GM19438 (cell line): ENCODE data around the gene GDPD2.
"Not testable (repeated sequence)": the region's sequence is repeated elsewhere in the genome, so short reads cannot be mapped to it uniquely, and the experiment has no call there.

ENCODE experiments used
- ATAC-seq: cut with Tn5 transposase; IDR thresholded peaks from one replicate; pipeline ENCODE4 v1.9.1; 2021; ENCODE audit warnings: low read depth; ENCODE audit not compliant: unreplicated experiment

The GDPD2 gene, protein sequence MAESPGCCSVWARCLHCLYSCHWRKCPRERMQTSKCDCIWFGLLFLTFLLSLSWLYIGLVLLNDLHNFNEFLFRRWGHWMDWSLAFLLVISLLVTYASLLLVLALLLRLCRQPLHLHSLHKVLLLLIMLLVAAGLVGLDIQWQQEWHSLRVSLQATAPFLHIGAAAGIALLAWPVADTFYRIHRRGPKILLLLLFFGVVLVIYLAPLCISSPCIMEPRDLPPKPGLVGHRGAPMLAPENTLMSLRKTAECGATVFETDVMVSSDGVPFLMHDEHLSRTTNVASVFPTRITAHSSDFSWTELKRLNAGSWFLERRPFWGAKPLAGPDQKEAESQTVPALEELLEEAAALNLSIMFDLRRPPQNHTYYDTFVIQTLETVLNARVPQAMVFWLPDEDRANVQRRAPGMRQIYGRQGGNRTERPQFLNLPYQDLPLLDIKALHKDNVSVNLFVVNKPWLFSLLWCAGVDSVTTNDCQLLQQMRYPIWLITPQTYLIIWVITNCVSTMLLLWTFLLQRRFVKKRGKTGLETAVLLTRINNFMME

DNA sequence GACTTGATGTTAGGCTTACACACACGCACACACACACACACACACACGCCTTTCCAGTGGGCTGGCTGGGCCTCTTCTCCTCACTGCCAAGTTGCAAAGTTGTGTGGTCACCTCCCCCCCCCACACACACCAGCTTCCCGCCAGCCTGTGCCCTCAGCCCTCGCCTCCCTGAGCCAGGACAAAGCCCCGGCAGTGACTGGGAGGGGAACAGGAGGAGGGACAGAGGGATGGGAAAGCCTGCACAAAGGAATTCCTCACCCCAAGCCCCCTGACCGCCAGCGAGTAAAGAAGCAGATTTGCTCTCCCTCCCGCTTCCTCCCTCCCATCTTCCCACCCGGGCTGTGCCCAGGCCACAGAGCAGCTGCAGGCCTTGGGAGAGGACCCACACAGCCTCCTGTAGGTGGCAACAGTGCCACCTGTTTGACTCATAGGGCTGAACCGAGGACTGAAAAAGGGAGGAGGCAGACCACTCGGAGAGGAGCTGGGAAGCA lies at the start of gene GDPD2:
GDPD2 (plus strand) TSS at position 464 of the 491 bp plus-strand sequence. CDS start 1,671 bp downstream, outside the sequence.
- no peak for ATAC-seq

DNA sequence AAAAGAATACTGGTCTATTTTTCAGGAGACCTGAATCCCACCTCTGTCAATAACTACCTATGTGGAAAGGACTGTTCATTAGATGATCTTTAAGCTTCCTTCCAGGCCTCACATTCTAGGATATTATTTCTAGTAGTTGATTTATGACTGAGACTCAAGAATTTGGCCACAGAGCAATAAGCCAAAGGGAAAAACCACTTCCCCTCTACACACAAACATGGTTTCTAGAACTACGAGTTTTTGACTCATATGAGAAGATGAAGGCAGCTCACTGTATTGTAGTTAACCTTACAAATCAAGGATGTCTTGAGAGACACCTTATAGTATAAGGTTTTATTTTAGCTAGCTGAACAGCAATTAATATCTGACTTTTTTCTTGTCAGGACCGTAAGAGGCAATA lies 36.9 kb upstream of the GDPD2 start:
- ATAC-seq = no peak

DNA sequence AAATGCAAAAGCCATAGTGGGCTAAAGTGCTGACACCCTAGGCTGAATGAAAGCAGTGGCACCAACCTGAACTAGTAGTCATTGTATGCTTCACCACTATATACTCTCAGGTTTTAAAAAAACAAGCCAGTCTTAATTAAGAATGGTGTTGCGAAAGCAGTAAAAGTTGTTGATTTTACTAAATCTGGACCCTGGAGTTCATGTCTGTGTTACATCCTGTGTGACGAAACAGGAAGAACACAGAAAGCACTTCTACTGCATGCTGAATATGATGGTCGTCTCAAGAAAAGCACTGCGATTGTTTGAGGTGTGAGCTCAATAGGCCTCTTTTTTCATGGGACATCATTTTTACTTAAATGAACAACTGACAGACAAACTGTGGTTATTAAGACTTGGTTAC lies 24.2 kb upstream of the GDPD2 start:
- no peak for ATAC-seq

DNA sequence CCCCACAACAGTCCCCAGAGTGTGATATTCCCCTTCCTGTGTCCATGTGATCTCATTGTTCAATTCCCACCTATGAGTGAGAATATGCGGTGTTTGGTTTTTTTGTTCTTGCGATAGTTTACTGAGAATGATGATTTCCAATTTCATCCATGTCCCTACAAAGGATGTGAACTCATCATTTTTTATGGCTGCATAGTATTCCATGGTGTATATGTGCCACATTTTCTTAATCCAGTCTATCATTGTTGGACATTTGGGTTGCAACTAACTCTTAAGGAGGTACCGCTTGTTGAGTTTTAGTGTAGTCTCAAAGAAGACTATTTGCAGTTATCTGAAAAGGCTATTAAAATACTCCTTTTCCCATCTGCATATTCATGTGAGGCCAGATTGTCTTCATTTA lies 22.9 kb upstream of the GDPD2 start:
- not testable (repeated sequence) for ATAC-seq

DNA sequence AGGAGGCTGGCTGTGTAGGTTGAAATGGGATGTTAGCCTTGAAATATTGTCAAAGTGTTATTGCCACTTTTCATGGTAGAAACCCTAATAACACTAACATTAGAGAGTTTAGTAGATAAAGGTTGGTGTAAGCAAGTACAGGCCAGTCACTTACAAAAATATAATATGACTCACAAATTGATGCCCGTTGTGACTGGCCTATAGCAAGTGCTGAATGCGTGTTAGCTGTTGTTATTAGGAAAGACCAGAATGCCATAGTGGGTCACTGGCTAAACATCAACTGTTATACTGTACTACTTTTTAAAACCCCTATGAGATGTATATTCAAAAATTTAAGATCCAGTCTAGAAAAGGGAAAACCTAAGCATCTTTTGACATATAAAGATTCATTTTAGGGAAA lies 20.4 kb upstream of the GDPD2 start:
- no peak for ATAC-seq

DNA sequence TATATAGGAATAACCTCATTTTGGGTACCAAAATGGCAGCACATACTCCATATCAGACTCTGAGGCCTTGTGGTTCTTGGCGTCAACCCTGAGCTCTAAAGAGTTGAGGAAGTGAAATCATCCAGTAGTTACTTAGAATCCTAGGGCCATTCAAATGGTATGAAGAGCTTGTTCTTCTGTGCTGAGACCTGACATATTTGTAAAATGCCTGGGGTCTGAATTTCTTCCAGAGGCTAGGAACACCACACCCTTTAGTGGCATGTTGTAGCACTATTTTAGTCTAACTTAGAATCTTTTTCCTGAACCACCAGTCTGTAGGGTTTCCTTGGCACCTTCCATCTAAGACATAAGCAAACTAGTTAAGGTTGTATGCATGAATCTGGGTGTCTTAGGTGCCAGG lies 18.1 kb upstream of the GDPD2 start:
- no peak for ATAC-seq

DNA sequence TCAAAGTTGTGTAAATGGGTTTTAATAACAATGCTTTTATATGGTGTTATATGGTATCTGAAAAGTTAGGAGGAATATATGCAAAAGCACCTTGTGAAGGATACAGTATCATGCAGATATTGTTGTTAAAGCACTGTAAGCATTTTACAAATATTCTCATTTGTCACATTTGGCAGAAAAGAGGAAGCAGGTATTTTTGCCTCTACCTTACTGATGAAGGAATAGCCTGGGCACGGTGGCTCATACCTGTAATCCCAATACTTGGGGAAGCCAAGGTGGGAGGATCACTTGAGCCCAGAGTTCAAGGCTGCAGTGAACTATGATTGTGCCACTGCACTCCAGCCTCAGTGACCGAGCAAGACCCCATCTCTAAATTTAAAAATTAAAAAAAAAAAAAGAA lies 12.2 kb upstream of the GDPD2 start:
- no peak for ATAC-seq

DNA sequence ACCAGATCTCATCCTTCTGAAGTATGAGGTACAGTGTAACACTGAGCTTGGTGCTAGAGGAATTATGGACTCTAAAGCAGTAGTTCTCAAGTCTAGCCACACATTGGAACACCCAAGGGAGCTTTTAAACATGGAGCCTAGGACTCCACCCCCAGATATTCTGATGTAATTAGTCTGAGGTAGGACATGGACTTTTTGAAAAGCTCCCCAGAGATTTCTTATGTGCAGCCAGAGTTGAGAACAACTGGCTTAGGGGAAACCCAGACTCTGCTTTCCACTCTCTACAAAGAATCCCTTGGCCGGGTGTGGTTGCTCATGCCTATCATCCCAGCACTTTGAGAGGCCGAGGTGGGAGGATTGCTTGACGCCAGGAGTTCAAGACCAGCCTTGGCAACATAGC lies 11.6 kb upstream of the GDPD2 start:
- ATAC-seq = no peak

DNA sequence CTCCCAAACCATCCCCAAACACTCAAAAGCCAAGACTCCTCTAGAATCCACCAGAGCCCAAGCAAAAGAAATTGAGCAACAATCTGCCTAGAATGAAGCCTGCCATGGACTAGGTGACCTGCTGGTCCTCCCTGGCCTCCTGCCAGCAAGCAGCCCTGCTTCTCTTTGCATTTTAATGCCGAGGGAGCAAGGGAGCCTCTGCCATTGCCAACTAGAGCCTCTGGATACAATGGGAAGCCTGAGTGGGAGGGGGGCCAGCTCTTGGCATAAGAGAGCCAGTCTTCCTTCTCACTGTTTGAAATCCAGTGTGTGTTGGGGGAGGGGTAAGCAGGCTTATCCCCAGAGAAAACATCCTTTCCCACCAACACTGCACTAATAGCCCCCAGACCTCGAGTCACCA lies 1.5 kb upstream of the GDPD2 start:
- no peak for ATAC-seq

DNA sequence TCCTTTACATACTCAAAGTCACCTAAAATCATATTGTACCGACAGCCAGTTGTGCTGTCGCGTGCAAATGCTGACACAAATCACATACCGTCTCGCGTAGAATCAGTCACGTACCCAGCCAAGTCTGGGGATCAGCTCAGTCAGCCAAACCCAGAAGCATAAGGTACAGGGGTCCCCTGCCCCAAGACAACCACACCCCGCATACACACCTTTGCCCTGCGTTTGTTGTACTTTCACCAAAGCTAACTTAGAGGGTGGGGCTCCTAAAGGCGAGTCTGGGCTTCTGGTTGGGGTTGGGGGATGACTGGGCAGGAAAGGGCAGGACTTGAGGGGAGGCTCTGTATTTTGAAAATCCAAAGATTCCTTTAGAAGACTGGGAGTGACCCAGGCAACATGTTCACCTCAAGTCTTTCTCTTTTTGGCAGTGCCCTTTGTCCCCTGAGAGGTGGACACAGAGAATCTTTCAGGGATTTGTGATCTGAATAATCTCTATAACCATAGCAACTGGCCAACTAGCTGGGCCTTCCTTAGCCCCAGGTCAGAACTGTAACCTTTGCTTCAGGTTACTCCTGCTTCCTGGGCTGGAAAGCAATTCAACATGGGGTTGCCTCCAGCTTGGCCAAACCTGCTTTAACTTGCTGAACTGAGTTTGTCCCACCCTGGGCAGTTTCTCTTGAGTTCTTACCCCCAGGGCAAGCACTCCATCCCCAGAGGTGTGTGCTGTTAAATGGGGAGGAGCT lies 992 bp downstream of the GDPD2 start:
- ATAC-seq = no peak

DNA sequence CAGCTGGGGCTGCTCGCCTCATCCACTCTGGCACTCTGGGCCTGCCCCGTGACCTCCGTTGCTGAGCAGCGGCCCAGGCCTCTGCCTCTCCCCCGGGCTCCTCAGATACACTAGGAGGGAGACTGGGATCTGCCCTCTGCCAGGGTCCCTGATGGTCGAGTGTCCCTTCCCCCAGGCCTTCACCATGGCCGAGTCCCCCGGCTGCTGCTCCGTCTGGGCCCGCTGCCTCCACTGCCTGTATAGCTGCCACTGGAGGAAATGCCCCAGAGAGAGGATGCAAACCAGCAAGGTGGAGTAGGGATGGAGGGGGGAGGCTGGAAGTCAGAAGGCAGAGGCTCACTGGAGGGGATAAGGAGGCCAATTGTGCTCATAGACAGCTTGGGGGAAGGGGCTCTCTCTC lies 1.7 kb downstream of the GDPD2 start:
- ATAC-seq = no peak

DNA sequence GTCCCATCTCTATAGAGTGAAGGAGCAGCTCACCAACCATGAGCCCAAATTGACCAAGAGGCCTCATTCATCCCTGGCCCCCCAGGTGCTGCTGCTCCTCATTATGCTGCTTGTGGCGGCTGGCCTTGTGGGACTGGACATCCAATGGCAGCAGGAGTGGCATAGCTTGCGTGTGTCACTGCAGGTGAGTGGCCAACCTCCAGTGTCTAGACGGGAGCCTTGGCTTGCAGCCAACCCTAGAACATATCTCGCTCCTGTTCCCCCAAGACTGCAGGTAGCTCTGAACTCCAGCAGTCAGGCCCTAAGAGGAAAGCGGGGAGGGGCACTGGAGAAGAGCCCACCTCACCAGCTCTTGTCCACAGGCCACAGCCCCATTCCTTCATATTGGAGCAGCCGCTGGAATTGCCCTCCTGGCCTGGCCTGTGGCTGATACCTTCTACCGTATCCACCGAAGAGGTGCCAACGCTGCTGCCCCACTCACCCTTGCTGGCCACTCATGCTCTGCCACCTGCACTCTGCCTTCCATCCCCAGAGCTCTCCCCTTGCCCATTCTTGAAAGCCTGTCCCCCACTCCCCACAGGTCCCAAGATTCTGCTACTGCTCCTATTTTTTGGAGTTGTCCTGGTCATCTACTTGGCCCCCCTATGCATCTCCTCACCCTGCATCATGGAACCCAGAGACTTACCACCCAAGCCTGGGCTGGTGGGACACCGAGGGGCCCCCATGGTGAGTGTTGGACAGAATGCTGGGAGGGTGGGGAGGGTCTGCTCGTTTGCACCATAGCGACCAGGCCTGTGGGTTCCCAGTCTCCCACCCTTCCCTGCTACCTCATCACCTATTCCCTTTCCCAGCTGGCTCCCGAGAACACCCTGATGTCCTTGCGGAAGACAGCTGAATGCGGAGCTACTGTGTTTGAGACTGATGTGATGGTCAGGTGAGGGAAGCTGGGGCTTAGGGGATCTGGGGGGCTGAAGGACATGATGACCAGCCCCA lies 3.5 kb downstream of the GDPD2 start:
- ATAC-seq = no peak

DNA sequence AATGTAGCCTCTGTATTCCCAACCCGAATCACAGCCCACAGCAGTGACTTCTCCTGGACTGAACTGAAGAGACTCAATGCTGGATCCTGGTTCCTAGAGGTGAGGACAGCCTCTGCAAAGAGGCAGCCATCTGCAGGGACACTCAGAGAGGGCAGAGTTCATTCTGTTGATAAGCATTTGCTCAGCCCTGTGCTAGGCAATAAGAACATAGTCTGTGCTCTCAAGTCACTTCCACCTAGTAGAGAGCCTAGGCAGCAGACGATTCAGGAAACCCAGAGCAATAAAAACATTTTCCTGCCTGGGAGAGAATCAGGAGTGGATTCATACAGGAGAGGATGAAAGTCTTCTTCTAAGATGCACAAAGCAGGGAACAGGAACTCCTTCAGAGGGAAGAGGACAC lies 4.3 kb downstream of the GDPD2 start:
- no peak for ATAC-seq

DNA sequence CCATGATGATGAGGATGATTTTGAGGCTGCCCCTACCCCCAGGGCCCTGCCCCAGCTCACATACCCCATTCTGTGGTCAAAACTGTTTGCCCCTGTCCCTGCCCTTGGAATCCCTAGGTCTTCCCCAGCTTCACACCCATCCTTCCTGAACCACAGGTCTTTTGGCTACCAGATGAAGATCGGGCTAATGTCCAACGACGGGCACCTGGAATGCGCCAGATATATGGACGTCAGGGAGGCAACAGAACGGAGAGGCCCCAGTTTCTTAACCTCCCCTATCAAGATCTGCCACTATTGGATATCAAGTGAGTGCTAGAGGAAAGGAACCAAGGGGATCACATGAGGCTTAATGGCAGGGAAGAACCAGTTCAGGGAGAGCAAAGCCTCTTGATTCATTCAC lies 6.6 kb downstream of the GDPD2 start:
- no peak for ATAC-seq

DNA sequence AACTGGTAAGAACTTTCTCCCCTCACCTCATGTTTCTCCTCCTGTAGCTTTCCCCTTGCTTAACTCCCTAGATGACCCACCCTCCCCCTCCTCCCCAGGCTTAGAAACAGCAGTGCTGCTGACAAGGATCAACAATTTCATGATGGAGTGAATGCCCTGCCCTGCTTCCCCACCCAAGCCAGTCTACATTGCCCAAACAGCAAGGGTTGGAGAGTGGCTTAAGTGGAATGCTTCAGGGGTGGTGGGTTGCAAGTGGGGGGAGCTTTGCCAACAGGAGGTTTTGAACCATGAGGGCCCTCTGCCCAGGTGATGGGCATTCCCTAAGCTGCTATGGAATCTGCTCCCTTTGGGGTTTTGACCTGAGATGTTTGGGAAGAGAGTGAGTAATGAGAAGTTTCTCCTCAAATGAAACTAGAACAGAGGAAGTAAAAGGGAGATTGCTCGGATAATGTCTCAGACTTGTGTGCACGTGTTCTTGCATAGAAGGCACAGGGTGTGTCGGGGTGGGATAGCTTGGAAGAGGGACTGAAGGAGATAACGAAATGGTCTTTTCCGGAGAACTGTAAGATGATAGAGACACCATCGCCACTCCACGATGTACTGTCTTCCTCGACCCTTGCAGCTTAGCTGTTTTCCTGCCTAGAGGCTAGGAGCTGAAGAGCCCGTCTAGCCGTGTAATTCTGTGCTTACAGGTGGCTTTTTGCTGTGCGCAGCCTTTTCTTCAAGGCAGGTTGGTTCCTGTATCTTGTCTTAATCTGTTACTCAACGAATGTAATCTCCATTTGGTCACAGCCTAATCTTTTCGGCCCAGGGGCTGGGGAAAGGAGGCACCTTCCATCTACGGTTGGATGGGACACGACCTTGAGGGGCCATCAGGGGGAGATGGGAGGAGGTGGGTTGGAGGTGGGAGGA lies 10.1 kb downstream of the GDPD2 start:
- ATAC-seq = no peak

DNA sequence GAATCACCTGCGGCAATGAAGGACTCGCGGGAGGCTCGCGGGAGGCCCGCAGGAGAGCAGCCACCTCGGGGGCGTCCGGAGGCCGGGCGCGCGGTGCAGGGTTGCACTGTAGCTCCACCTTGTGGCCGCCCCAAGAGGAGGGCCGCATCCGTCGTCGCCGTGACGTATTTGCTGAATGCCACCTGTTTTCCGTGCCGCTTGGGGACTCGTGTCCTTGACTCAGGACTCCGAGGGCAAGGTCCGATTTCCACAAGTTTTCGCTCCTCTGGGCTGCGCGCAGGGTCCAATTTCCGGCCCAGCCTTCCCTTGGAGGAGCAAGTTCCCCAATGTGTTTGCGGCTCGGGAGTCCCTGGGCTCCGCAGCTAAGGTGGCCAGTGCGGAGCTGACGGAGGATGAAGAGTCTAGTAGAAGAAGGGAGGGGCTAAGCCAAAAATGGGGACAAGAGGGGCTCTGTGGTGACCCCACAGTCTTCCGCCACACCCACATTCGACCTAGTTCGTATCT lies 10.8 kb downstream of the GDPD2 start:
- peak; percentile 67 for ATAC-seq

DNA sequence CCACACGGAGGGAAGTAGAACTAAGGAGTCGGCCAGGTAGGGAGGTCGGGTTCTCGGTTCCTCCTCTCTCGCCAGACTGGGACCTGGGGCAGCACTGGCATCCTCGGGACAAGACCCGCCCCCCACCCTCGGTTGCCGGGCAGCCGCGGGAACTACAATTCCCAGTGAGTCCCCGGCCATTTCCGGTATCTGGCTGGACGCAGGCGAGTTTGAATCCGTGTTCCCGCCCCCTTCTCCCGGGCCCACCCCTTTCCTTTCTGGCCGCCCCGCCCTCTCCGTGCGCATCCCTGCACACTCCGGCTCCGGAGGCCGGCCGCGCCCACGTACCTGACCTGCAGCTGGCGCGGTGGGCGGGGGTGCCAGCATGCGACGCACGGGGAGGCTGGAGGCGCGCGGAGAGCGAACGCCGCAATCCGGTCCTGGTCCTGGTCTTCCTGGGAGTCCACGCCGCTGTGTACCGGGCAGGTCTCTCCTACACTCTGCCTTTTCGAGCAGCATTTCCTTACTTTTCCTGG lies 11.3 kb downstream of the GDPD2 start:
- ATAC-seq = peak; percentile 70

DNA sequence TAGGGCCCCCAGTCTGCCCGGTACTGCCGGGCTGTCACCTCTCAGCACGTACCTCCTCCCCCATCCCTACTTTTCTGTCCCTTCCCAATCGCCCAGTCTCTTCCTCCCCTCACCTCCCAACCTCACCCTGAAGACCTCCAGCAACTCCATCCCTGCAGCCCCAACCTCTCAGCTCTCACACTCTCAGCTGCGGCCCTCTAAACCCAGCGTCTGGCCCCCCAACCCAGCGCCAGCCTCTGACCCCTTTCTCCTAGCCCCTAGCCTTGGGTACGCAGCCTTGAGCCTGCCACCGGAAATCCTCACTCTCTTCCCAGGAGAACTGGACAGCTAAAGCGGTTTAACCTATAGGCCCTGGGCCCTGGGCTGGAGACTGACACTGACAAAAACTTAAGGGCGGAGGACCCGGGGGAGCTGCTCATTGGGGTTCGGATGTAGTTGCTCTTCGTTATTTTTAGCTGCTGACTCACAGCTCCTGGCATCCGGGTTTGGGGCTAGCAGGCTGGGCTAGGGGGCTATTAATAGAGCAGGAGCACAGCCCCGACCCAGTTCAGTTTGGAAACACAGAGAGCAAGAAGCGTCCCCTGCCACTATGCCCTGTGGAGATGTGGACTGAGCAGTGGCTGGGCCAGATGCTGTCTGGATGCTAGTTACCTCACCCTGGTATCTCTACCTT lies 11.9 kb downstream of the GDPD2 start:
- ATAC-seq = no peak
